Adrenal gland (tissue), 5 donors: ENCODE data around the gene MAP2K5.

Experiments used
- CTCF ChIP-seq, 6 experiments: fragments of 450-650 bp in 4 of 6; fragments of 200-600 bp in 2 of 6; sonication (generic) in 1 of 6; IDR thresholded peaks; 1 replicate in 5 of 6; 2 replicates in 1 of 6; pipeline versions ENCODE4 v1.5.1 to v1.8.0; 2016 to 2021; ENCODE audit warnings: antibody characterized with exemption in 6 of 6, mild to moderate bottlenecking in 2 of 6, moderate library complexity in 1 of 6
- POLR2A ChIP-seq, 2 donors: fragments of 450-650 bp; IDR thresholded peaks; one replicate each; pipeline ENCODE4 v1.6.1; 2017; ENCODE audit warnings: antibody characterized with exemption in 2 of 2, mild to moderate bottlenecking in 2 of 2, moderate library complexity in 1 of 2
- donor health status: DM: no; HTN: no; CAD: no.

- TF ChIP-seq POLR2A (IDR thresholded peaks at IDR 0.05) = no peak
- no peak for TF ChIP-seq CTCF (IDR thresholded peaks at IDR 0.05)
Observed at GRCh38 chr15:67775998-67776397, 233.5 kb downstream of the MAP2K5 start.
